Glutamatergic neuron (in vitro differentiated cells): ENCODE measurements around the gene CRYL1. TPM values are rescaled to one million over a fixed set of nuclear protein-coding genes. Genes with fewer than 3 reads are reported as not detected.

Experiments used
- DNase-seq: peaks from one replicate; pipeline ENCODE4 v3.0.0; 2022
- H3K27ac Mint-ChIP-seq: one replicate; pipeline ENCODE4 v1.8.0; 2020; ENCODE audit warnings: mild to moderate bottlenecking, mixed read lengths, inconsistent platforms; ENCODE audit not compliant: unreplicated experiment
- H3K27me3 Mint-ChIP-seq: one replicate; pipeline ENCODE4 v1.8.0; 2020; ENCODE audit warnings: mild to moderate bottlenecking, moderate library complexity, mixed read lengths, inconsistent platforms; ENCODE audit not compliant: unreplicated experiment
- H3K36me3 Mint-ChIP-seq: one replicate; pipeline ENCODE4 v1.8.0; 2020; ENCODE audit warnings: mild to moderate bottlenecking, mixed read lengths, inconsistent platforms; ENCODE audit not compliant: unreplicated experiment
- H3K4me1 Mint-ChIP-seq: one replicate; pipeline ENCODE4 v1.8.0; 2020; ENCODE audit warnings: mild to moderate bottlenecking, low read depth, mixed read lengths, inconsistent platforms; ENCODE audit not compliant: unreplicated experiment
- H3K4me3 Mint-ChIP-seq: one replicate; pipeline ENCODE4 v1.8.0; 2020; ENCODE audit warnings: mild to moderate bottlenecking, mixed read lengths, inconsistent platforms; ENCODE audit not compliant: unreplicated experiment
- H3K9me3 Mint-ChIP-seq: one replicate; pipeline ENCODE4 v1.8.0; 2020; ENCODE audit warnings: mild to moderate bottlenecking, moderate library complexity, mixed read lengths, inconsistent platforms; ENCODE audit not compliant: unreplicated experiment
- total RNA-seq: library from RNA; stranded (reverse); fragmentation: NEBNext Ultra II Directional; extraction: Animal tissue kit (Norgen Biotek cat#: 25700); gene quantifications from one replicate; pipeline ENCODE4 v1.2.1, GENCODE V29; 2021; ENCODE audit not compliant: unreplicated experiment
- TF ChIP-seq, protein P1 (sequence below): fragments of 200-600 bp; sonication (generic); IDR thresholded peaks from one replicate; pipeline ENCODE4 v1.5.0; 2021; ENCODE audit not compliant: partially characterized antibody, unreplicated experiment

Gene CRYL1
- total RNA-seq, 1 donor from 2014 or later: 1.1 TPM

DNA sequence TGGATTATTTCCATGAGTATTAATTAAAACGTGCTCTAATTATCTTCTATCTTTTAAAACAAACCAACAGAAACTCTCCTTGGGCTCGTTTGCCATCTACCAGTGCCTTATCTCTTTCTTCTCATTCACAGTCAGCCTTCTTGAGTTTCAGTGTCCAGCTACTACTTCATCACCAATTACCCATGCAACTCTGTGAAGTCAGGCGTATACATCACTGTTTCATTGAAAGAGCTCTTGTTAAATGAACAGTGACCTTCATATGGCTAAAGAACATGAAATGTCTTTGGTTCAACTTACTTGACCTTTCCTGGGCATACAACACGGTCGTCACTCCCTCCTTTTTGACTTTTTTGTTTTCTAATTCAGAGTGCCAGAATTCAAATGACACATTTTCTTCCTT lies 36.1 kb upstream of the CRYL1 start:
- Mint-ChIP-seq H3K36me3 (peaks cover 7% of the 10 kb centered on the region), H3K4me1 (no peaks in the 10 kb centered on the region), H3K4me3 (no peak overlapping the region), H3K27ac (no peak overlapping the region), H3K27me3 (no peaks in the 10 kb centered on the region), H3K9me3 (peaks cover 6% of the 10 kb centered on the region)
- DNase-seq: no peak
- TF ChIP-seq, protein P1, sequence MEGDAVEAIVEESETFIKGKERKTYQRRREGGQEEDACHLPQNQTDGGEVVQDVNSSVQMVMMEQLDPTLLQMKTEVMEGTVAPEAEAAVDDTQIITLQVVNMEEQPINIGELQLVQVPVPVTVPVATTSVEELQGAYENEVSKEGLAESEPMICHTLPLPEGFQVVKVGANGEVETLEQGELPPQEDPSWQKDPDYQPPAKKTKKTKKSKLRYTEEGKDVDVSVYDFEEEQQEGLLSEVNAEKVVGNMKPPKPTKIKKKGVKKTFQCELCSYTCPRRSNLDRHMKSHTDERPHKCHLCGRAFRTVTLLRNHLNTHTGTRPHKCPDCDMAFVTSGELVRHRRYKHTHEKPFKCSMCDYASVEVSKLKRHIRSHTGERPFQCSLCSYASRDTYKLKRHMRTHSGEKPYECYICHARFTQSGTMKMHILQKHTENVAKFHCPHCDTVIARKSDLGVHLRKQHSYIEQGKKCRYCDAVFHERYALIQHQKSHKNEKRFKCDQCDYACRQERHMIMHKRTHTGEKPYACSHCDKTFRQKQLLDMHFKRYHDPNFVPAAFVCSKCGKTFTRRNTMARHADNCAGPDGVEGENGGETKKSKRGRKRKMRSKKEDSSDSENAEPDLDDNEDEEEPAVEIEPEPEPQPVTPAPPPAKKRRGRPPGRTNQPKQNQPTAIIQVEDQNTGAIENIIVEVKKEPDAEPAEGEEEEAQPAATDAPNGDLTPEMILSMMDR: no peak

DNA sequence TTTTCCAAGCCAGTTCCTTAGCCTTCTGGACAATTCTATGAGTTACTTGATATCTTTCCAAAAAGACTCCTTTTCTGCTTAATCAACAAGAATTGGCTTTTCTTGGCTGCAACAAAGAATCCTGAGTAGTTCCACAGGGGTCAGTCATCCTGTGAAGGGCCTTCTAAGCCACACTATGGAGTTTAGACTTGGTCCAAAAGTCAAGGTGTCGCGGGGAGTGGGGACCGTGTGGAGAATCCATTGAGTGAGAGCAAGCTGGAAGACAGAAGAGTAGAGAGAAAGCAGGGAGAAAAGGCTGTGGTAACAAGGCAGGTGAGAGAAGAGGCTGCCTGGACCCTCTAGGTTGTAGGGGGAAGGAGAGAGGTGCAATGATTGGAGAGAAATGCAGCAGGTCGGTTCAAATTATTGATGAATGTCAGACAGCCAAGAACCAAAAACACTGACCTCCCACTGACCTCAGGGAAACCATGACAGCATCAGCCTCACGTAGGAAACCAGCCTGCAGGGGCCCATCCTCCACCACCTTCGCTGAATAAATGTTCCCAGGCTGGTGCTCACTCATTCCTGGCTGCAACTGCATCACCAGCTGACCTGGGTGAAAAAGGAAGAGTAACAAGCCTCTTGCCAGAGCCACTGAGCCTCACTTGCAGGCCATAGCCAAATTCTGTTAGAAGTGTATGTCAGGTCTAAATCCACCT lies 34.2 kb upstream of the CRYL1 start:
- TF ChIP-seq, protein P1: no peak
- Mint-ChIP-seq H3K9me3 (peaks cover 2% of the 10 kb centered on the region), H3K27me3 (no peaks in the 10 kb centered on the region), H3K4me1 (no peaks in the 10 kb centered on the region), H3K4me3 (no peak overlapping the region), H3K36me3 (no peaks in the 10 kb centered on the region), H3K27ac (no peak overlapping the region)
- DNase-seq: no peak

DNA sequence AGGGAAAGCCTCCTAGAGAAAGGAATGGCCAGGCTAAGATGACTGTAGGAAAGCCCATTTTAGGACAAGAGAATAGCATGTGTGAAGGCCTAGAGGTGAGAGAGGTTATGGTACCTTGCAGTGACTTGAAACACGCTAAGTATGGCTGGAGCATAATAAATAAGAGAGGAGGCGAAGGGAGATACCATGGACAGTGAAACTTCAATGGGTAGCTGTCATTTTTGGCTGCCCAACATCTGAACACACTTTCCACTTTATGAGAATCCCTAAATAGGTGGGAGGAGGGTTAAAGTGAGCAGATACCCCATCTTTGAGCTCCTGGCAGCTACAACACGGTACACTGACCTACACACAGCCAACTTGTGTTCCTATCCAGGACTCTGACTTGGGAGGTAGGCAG lies 33.3 kb upstream of the CRYL1 start:
- no peak overlapping the region for H3K4me3 Mint-ChIP-seq
- H3K27ac Mint-ChIP-seq: no peak overlapping the region
- H3K36me3 Mint-ChIP-seq: no peaks in the 10 kb centered on the region
- TF ChIP-seq, protein P1: no peak
- H3K27me3 Mint-ChIP-seq: no peaks in the 10 kb centered on the region
- no peaks in the 10 kb centered on the region for H3K9me3 Mint-ChIP-seq
- H3K4me1 Mint-ChIP-seq: no peaks in the 10 kb centered on the region
- DNase-seq: no peak

DNA sequence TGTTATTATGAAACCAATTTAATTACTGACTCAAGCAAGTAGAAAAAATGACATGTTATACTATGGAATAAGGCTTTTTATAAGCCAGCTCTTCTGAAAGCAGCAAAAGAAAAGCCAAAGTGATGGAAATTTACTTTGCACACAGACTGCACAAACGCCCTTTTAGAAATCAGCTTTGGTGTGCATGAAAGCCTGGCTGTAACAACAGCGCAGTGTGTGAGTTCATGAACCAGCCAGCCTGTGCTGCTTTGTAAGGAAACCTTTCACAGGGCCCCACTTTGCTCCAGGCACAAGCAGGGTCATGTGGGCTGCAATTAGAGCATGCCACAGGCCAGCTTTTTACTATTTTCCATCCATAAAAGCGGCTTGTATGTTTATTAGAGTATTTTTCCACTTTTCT lies 27.7 kb upstream of the CRYL1 start:
- no peak overlapping the region for H3K4me3 Mint-ChIP-seq
- no peak overlapping the region for H3K27ac Mint-ChIP-seq
- H3K36me3 Mint-ChIP-seq: no peaks in the 10 kb centered on the region
- no peaks in the 10 kb centered on the region for H3K9me3 Mint-ChIP-seq
- no peaks in the 10 kb centered on the region for H3K27me3 Mint-ChIP-seq
- TF ChIP-seq, protein P1: no peak
- no peaks in the 10 kb centered on the region for H3K4me1 Mint-ChIP-seq
- DNase-seq: no peak

DNA sequence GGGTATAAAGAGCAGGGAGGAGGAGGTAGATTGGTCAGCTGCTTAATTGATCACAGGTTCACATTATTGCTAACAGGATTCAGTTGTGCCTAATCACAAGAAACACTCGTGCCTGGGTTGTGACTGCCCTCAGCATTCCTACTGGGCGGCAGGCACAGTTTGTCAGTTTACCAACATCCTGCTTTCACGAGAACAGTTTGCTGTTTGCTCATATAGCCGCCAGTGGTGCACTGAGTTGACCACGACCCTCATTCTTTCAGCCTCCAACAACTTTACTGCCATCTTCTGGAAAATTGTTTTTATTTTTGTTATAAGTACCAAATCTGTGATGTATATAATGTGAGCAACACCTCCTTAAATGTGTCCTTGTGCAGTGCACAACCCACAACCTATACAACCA lies 25.1 kb upstream of the CRYL1 start:
- no peak overlapping the region for H3K4me3 Mint-ChIP-seq
- no peaks in the 10 kb centered on the region for H3K9me3 Mint-ChIP-seq
- no peaks in the 10 kb centered on the region for H3K4me1 Mint-ChIP-seq

More for the DNA sequence above, 25.1 kb upstream of the CRYL1 start:
- Mint-ChIP-seq H3K36me3 (no peaks in the 10 kb centered on the region), H3K27me3 (no peaks in the 10 kb centered on the region), H3K27ac (no peak overlapping the region)
- TF ChIP-seq, protein P1: no peak
- no peak for DNase-seq
